Activated CD8-positive, alpha-beta memory T cell treated with anti-CD3 and anti-CD28 coated beads, Interleukin-2, amount 50 U/mL, for 24 hours (primary cell): ENCODE data around the gene CCDC122.

Source experiments
- DNase-seq: peaks from one replicate; pipeline ENCODE4 v3.0.0-alpha.2; 2020; ENCODE audit errors: extremely low read depth

Gene CCDC122

GRCh38 chr13:43878892-43879754, at the start of gene CCDC122:
TSS of gene CCDC122 (minus strand) at chr13:43879740. CDS start at chr13:43869376, 10,364 bp downstream.
- peak; percentile 39 for DNase-seq

- no peak for DNase-seq
Observed at GRCh38 chr13:43924549-43925245, 45.2 kb upstream of the CCDC122 start.

GRCh38 chr13:43920965-43921674, 41.6 kb upstream of the CCDC122 start:
- DNase-seq: no peak

- no peak for DNase-seq
Observed at GRCh38 chr13:43918636-43919035, 39.1 kb upstream of the CCDC122 start.

GRCh38 chr13:43916828-43917227, 37.3 kb upstream of the CCDC122 start:
- DNase-seq: no peak

DNA sequence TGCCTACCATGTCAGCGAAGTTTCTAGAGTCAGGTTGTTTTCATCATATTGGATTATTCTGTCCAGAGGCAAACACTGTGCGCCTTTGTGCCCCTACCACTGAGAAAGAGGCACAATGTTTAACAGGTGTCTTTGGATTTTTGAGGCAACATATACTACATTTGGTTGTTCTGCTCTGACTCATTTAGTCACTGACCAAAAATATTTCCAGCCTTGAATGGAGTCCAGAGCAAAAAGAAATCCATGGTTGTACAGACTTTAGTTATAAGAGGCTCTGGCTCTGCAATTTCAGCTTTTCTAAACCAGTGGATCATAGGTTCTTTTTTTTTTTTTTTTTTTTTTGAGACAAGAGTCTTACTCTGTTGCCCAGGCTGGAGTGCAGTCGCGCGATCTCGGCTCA, 35.9 kb upstream of the CCDC122 start:
- no peak for DNase-seq

GRCh38 chr13:43911871-43912270, 32.3 kb upstream of the CCDC122 start:
- no peak for DNase-seq

DNA sequence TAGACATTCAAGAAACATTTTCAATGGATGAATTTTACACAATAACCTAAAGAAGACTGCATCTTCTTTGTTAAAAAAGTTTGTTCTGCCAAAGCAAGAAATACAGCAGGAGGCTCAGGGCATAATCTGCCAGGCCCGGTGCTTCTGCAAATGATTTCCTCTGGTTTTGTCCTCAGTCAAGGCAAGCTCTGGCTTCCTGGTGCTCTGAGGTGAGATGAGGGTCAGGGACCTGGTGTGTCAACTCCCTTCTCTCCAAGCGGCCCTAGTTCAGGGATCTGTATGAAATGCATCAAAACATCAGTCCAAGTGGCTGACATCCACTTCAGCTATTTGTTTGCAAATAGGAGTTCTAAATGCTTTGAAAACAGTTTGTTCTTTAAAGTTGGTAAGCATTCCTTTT, 31.7 kb upstream of the CCDC122 start:
- DNase-seq: no peak

GRCh38 chr13:43910856-43911255, 31.3 kb upstream of the CCDC122 start:
- DNase-seq: no peak

DNA sequence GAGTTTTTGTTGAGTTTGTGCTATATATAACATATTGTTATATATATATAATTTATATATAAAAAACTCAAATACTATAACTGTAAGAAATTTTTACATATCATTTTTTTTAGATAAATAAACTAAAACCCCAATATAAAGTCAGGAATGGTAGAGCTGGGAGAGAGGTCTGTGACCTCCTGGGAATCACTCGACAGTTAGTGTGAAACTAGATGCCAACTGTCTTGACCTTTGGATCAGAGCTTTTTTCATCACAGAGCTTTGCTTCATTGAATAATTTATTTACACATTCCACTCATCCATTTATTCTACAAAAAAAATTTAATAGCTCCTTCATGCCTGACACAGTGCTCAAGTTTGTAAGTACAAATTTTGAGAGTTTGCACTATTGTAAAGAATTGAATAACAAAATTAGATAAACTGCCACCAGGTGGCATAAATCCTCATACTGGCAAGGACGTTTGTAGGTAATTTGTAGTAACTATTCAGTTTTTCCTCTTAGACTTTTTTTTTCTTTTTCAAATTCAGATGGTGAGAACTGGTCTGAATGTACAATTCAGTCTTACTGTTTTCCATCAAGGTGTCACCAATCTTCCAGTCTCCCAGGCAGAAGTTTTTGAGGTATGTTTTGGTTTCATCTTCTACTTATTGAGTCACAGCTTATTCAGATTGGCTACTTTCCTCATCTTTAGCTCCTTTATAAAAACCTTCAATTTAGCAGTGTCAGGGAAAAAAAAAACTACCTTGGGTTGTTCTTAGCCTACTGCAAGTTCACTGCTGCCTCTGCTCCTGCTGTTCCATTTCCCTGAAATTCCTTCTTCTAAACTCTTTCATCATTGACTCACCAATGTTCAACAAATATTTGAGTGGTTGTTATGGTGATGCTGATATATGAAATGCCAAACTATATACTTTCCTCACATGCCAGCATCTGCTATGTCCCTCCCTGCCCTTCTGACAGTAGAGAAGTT, 28.9 kb upstream of the CCDC122 start:
- no peak for DNase-seq

DNA sequence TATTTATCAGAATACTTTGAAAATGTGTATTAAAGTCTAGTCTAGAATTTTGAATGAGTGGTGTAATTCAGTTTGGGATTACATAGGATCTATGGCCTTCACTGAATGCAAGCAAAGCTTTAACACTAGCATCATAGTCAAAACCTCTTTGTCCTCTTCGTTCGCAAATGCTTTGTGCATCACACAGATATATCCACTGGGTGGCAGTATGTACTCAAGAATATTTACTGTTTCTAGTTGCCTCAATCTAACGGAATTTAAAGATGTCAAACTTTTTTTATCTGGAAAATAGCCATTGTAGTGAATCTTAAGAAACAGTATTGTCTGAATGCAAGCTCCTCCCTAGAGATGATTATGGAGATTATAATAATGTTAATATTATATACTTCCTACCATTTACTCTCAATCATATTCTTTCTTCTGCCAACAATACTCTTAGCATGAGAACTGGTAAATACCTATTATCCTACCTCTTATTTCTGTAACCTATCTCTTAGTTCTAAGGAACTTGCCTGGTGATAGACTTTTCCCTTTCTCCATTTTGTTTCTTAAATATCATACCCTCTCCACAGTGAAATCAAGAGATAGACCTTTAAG, 26.0 kb upstream of the CCDC122 start:
- DNase-seq: no peak

DNA sequence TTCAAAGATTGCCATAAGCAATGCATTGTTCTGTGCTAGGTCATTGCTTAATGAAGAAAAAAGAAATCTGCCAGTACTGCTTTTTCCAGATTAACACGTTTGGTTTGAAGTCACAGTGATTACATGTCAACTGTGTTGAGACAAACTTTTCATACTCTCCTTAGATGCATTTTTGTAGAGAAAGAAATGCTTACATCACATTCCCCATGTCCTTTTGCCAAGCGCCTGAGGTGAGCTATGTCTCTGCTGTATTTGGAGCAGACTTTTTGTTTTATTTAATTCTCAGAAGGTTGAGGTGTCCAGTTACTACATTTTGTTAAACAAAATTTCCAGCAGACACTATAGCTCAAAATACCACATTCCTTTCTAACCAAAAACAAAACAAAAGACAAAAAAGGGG, 16.4 kb upstream of the CCDC122 start:
- no peak for DNase-seq

DNA sequence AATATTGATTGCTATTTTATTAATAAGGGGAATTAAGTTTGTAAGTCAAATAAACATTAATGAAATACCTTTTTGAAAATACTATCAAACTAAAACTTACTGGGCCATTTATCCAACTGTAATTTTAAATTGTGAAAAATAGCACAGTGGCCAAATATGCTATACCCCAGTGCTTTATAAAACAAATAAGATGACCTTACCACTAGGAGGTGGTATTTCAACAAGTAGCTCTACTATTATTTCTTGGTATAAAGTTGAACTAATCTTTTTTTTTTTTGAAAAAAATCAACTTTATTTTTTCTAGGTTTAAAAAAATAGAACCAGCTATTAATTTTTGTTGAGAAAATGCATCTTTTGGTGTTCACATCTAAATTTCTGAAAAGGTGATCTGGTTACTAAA, 14.9 kb upstream of the CCDC122 start:
- no peak for DNase-seq

- no peak for DNase-seq
Observed at GRCh38 chr13:43884222-43884621, 4.7 kb upstream of the CCDC122 start.

DNA sequence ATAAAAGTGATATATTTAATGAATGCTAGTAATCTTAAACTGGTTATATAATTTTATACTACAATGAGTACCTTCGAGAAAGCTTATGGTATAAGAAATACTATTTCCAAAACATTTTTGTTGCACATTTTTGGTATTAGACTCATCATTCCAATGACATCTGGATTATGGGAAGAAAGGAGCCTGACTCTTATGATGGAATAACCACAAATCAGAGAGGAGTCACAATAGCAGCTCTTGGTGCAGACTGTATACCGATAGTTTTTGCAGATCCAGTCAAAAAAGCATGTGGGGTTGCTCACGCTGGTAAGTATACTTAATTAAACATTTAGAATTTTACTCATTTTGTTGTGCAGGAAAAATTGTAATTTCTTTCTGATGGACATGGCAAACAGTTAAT, 4.1 kb upstream of the CCDC122 start:
- DNase-seq: no peak

DNA sequence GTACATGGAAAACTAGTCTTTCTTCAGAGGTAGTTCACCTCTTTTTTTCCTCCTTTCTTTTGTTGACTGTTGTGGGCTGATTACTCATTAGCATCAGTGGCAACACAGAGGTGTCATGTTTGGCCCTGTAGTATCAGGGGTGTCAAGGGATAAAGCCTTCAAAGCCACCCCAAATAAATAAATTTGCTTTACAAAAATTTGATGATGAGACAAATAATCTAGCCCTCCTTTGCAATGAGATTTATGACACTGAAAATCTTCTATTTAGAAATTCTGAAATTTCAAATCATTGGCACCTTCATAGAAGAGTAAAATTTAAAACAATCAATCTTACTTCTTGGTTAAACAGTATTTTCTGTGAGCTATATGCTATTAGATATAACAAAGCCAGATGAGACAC, 2.0 kb upstream of the CCDC122 start:
- no peak for DNase-seq

- DNase-seq: no peak
Observed at GRCh38 chr13:43880926-43881325, 1.4 kb upstream of the CCDC122 start.

DNA sequence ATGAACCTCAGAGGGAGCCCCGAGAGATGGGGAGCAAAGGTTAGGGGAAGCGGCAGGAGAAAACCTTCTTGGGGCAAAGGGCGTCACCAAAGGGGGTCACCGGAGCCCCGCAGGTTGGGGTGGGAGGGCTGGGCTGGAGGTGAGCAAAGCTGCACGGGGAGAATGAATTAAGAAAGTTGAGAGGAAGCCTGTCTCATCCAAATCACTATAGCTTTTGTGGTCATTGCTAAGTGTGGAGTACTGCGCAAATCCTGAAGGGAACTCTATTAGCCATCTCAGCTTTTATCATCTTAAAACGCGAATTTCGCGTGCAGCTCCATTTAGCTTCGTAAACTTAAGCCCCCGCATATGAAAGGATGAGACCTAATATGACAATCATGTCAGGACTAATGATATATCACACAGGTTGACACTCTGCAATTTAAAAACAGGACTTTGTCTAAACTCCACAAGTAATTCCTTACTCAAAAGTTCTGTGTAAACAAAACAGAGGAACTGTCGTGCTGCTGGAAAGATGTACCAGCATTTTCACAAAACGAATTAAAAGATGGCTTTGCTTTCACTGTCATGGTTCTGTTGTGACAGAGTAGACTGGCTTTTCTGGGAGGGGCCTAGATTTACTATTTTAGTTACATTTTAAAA, 795 bp upstream of the CCDC122 start:
- DNase-seq: no peak

GRCh38 chr13:43879755-43880181, 228 bp upstream of the CCDC122 start, which contains the start of gene LACC1:
TSS of gene LACC1 (plus strand) at chr13:43879904. CDS start at chr13:43880986, 1,082 bp downstream.
- no peak for DNase-seq

- no peak for DNase-seq
Observed at GRCh38 chr13:43877766-43878165, 1.8 kb downstream of the CCDC122 start.
